IMR-90 (cell line): ENCODE results near the gene COG8. TPM values are rescaled to one million over a fixed set of nuclear protein-coding genes. Genes with fewer than 3 reads are reported as not detected.
A peak's percentile ranks its signal among the peaks of the same experiment; 100 is the strongest.

Experiments used
- ATAC-seq: fragments of 200-7000 bp; cut with Tn5 transposase; 2 replicates; pipeline ENCODE4 v1.9.1; 2020; ENCODE audit warnings: low read depth, mild to moderate bottlenecking, moderate library complexity
- BruUV-seq: library from RNA; stranded (reverse); fragments of 400-500 nt; replicated peaks from 2 replicates; lab custom pipeline; 2021; lab: Mats Ljungman, UMichigan
- CTCF ChIA-PET: fragments of 300-600 bp; formaldehyde crosslinking; extraction: SDS; loops from one replicate; lab custom pipeline; 2021; ENCODE audit warnings: antibody characterized with exemption; lab: Yijun Ruan, JAX
- POLR2A ChIA-PET: fragments of 300-600 bp; sonication (Branson Sonifier 250); formaldehyde crosslinking; loops from one replicate; lab custom pipeline; 2022; ENCODE audit warnings: antibody characterized with exemption; ENCODE audit not compliant: unreplicated experiment; lab: Charles Lee
- DNase-seq: peaks from one replicate; pipeline ENCODE4 v3.0.0; 2013
- H2AFZ ChIP-seq: replicated peaks from 2 replicates; pipeline ENCODE3; 2013; ENCODE audit warnings: low read length, mild to moderate bottlenecking; ENCODE audit not compliant: poor library complexity
- H2AK5ac ChIP-seq: 2 replicates; pipeline ENCODE4 v1.6.1; 2013; ENCODE audit warnings: low read depth, low read length, inconsistent platforms
- H2AK9ac ChIP-seq: replicated peaks from 2 replicates; pipeline ENCODE3; 2013; ENCODE audit warnings: mild to moderate bottlenecking, low read depth, low read length, moderate library complexity; ENCODE audit not compliant: poor library complexity
- H2BK120ac ChIP-seq: 2 replicates; pipeline ENCODE4 v1.6.1; 2013; ENCODE audit warnings: low read depth, low read length, inconsistent platforms
- H2BK15ac ChIP-seq: 3 replicates; pipeline ENCODE4 v1.6.1; 2013; ENCODE audit warnings: low read depth, low read length, inconsistent platforms
- H2BK20ac ChIP-seq: 2 replicates; pipeline ENCODE4 v1.6.1; 2013; ENCODE audit warnings: low read depth, mild to moderate bottlenecking, inconsistent platforms, low read length, moderate library complexity
- H2BK5ac ChIP-seq: 2 replicates; pipeline ENCODE4 v1.6.1; 2013; ENCODE audit warnings: mild to moderate bottlenecking, low read depth, low read length, inconsistent platforms; ENCODE audit not compliant: poor library complexity, severe bottlenecking
- H3K14ac ChIP-seq: replicated peaks from 2 replicates; pipeline ENCODE4 v1.6.1; 2013; ENCODE audit warnings: low read depth, low read length, inconsistent platforms
- H3K18ac ChIP-seq: 2 replicates; pipeline ENCODE4 v1.6.1; 2013; ENCODE audit warnings: low read depth, low read length, control low read depth
- H3K23ac ChIP-seq: 2 replicates; pipeline ENCODE4 v1.6.1; 2013; ENCODE audit warnings: low read depth, low read length, inconsistent platforms
- H3K27ac ChIP-seq: 2 replicates; pipeline ENCODE4 v1.5.1; 2013; ENCODE audit warnings: mild to moderate bottlenecking, control low read depth, low read length; ENCODE audit not compliant: insufficient read depth
- H3K27me3 ChIP-seq: 2 replicates; pipeline ENCODE4 v1.6.1; 2013; ENCODE audit warnings: low read length; ENCODE audit not compliant: control insufficient read depth, insufficient read depth
- H3K36me3 ChIP-seq: 2 replicates; pipeline ENCODE4 v1.6.1; 2013; ENCODE audit warnings: low read length, mixed read lengths; ENCODE audit not compliant: control insufficient read depth, insufficient read depth
- H3K4ac ChIP-seq: 2 replicates; pipeline ENCODE4 v1.6.1; 2013; ENCODE audit warnings: low read depth, low read length, inconsistent platforms
- H3K4me1 ChIP-seq: 2 replicates; pipeline ENCODE4 v1.6.1; 2013; ENCODE audit warnings: low read length, mixed read lengths; ENCODE audit not compliant: control insufficient read depth, insufficient read depth
- H3K4me2 ChIP-seq: 2 replicates; pipeline ENCODE4 v1.6.1; 2013; ENCODE audit warnings: low read depth, mild to moderate bottlenecking, control low read depth, low read length, moderate library complexity
- H3K4me3 ChIP-seq: 2 replicates; pipeline ENCODE4 v1.5.1; 2013; ENCODE audit warnings: low read depth, mild to moderate bottlenecking, control low read depth, low read length, moderate library complexity; ENCODE audit not compliant: insufficient read depth
- H3K56ac ChIP-seq: 2 replicates; pipeline ENCODE4 v1.6.1; 2013; ENCODE audit warnings: low read length, inconsistent platforms; ENCODE audit not compliant: insufficient read depth; ENCODE audit errors: extremely low read depth
- H3K79me1 ChIP-seq, 2 experiments: 2 replicates each; pipeline ENCODE4 v1.6.1; 2013; ENCODE audit warnings: low read length in 2 of 2, inconsistent platforms in 1 of 2, low read depth in 1 of 2
- H3K9ac ChIP-seq: 2 replicates; pipeline ENCODE4 v1.6.1; 2013; ENCODE audit warnings: low read depth, low read length, control low read depth
- H3K9me1 ChIP-seq: 2 replicates; pipeline ENCODE4 v1.6.1; 2013; ENCODE audit warnings: low read length, inconsistent platforms; ENCODE audit not compliant: insufficient read depth
- H3K9me3 ChIP-seq: 2 replicates; pipeline ENCODE4 v1.6.1; 2013; ENCODE audit warnings: low read length; ENCODE audit not compliant: control insufficient read depth, insufficient read depth
- H4K20me1 ChIP-seq: 2 replicates; pipeline ENCODE4 v1.6.1; 2013; ENCODE audit warnings: low read length, inconsistent platforms; ENCODE audit not compliant: insufficient read depth
- H4K5ac ChIP-seq: 2 replicates; pipeline ENCODE4 v1.6.1; 2013; ENCODE audit warnings: mild to moderate bottlenecking, low read depth, low read length, control low read depth
- H4K8ac ChIP-seq, 2 experiments: 2 replicates each; pipeline ENCODE4 v1.6.1; 2013; ENCODE audit warnings: low read depth in 2 of 2, low read length in 2 of 2, control low read depth in 1 of 2, inconsistent platforms in 1 of 2
- H4K91ac ChIP-seq: 2 replicates; pipeline ENCODE4 v1.6.1; 2013; ENCODE audit warnings: low read depth, low read length, inconsistent platforms; ENCODE audit not compliant: insufficient read depth
- POLR2A ChIP-seq: IDR thresholded peaks from 2 replicates; pipeline ENCODE4 v1.6.1; 2012; ENCODE audit warnings: mild to moderate bottlenecking, low read depth, low read length
- RAD21 ChIP-seq: IDR thresholded peaks from 2 replicates; pipeline ENCODE4 v1.6.1; 2012; ENCODE audit warnings: low read length, improper control_type of control experiment
- SMC3 ChIP-seq: fragments of 150-350 bp; IDR thresholded peaks from 2 replicates; pipeline ENCODE4 v1.6.1; 2016; ENCODE audit warnings: low read depth, mild to moderate bottlenecking, antibody characterized with exemption, low read length, moderate library complexity
- WGBS, 2 experiments: methylation state at CpG; one replicate each; pipeline versions ENCODE4 v1.1.5 to v1.1.7; 2013; ENCODE audit warnings: missing lambda C conversion rate in 2 of 2; ENCODE audit not compliant: insufficient read length in 1 of 2; ENCODE audit errors: extremely low coverage in 2 of 2; 5-methylcytosine and 5-hydroxymethylcytosine counted together
- dilution Hi-C: fragments of 300-500 bp; cut with HindIII; formaldehyde crosslinking; loops from one replicate; pipeline ENCODE4 v1.14.3; 2018; ENCODE audit warnings: low sequenced_read_pairs; ENCODE audit not compliant: unreplicated experiment
- in situ Hi-C: fragments of 300-500 bp; cut with MboI; formaldehyde crosslinking; loops from 3 replicates; pipeline ENCODE4 v1.14.3; 2019; ENCODE audit warnings: low sequenced_read_pairs, inconsistent platforms, mixed read lengths
- intact Hi-C: fragments of 100-400 bp; cut with micrococcal nuclease; formaldehyde crosslinking; loops from 2 replicates; pipeline ENCODE4 v1.10.0; 2022
- polyA plus RNA-seq, 3 experiments: library from polyadenylated mRNA; depleted of rRNA; stranded (reverse); fragments of >200 nt; gene quantifications; 2 replicates each; pipeline ENCODE4 v1.2.3, GENCODE V29; 2012; ENCODE audit warnings: low replicate concordance in 1 of 3
- total RNA-seq: library from RNA; depleted of rRNA; stranded (reverse); fragments of >200 nt; gene quantifications from 2 replicates; pipeline ENCODE4 v1.2.3, GENCODE V29; 2012
- TF ChIP-seq, protein P1 (sequence below): conservative IDR thresholded peaks from 2 replicates; pipeline ENCODE4 v1.5.1; 2012; ENCODE audit warnings: mild to moderate bottlenecking, low read depth, low read length, improper control_type of control experiment

COG8 gene
- total and polyA plus RNA-seq, 2 of the 4 experiments (the other 2 are of a cell fraction), result 23.4 to 26.2 TPM

GRCh38 chr16:69350536-69351133 lies 11.3 kb upstream of the COG8 start:
- no peak for DNase-seq
- no peak overlapping the region for H3K9ac ChIP-seq

More at GRCh38 chr16:69350536-69351133, 11.3 kb upstream of the COG8 start:
- H3K56ac ChIP-seq, result no peak overlapping the region
- peak; percentile 42 for ATAC-seq
- H3K9me1 ChIP-seq, result peaks cover 3% of the 10 kb centered on the region; the same call in 1 of the 2 replicates
- H2BK120ac ChIP-seq, result no peak overlapping the region
- no peak overlapping the region for H3K27ac ChIP-seq
- no peak overlapping the region for H2BK20ac ChIP-seq
- CTCF ChIA-PET, result no interaction called here
- H3K36me3 ChIP-seq, result peaks cover 5% of the 10 kb centered on the region
- no peak overlapping the region for H2AK5ac ChIP-seq
- in situ Hi-C loops (no loop called here), dilution Hi-C loops (no loop called here), intact Hi-C loops (no loop called here)
- H3K4ac ChIP-seq, result no peak overlapping the region
- H2BK15ac ChIP-seq, result no peak overlapping the region
- H3K9me3 ChIP-seq, result no peaks in the 10 kb centered on the region
- no peak overlapping the region for H3K4me2 ChIP-seq
- H3K4me3 ChIP-seq, result no peak overlapping the region
- no peak overlapping the region for H3K18ac ChIP-seq
- H4K20me1 ChIP-seq, result no peaks in the 10 kb centered on the region
- H2AFZ ChIP-seq, result no peak overlapping the region
- no peak overlapping the region; the same call in 1 of the 2 replicates for H3K23ac ChIP-seq
- POLR2A ChIA-PET, result no interaction called here
- no peak overlapping the region for H2AK9ac ChIP-seq
- no peaks in the 10 kb centered on the region for H3K27me3 ChIP-seq
- no peak overlapping the region for H4K5ac ChIP-seq
- no peak overlapping the region for H3K14ac ChIP-seq
- peaks cover 2% of the 10 kb centered on the region; the same call in 1 of the 2 replicates for H3K4me1 ChIP-seq
- H2BK5ac ChIP-seq, result no peak overlapping the region
- BruUV-seq, result no TSS peak
- H4K91ac ChIP-seq, result no peak overlapping the region
- WGBS, 2 experiments, result no CpG with 5 or more reads among the region's 6 CpGs
- 0 out of 4 replicates have a peak, but pooled peaks cover 0 to 4% of the 10 kb centered on the region in 2 experiments for H3K79me1 ChIP-seq
- H4K8ac ChIP-seq, result no peak overlapping the region
- TF ChIP-seq POLR2A, result no peak
- no peak for TF ChIP-seq RAD21
- TF ChIP-seq SMC3, result no peak
- TF ChIP-seq, protein P1, sequence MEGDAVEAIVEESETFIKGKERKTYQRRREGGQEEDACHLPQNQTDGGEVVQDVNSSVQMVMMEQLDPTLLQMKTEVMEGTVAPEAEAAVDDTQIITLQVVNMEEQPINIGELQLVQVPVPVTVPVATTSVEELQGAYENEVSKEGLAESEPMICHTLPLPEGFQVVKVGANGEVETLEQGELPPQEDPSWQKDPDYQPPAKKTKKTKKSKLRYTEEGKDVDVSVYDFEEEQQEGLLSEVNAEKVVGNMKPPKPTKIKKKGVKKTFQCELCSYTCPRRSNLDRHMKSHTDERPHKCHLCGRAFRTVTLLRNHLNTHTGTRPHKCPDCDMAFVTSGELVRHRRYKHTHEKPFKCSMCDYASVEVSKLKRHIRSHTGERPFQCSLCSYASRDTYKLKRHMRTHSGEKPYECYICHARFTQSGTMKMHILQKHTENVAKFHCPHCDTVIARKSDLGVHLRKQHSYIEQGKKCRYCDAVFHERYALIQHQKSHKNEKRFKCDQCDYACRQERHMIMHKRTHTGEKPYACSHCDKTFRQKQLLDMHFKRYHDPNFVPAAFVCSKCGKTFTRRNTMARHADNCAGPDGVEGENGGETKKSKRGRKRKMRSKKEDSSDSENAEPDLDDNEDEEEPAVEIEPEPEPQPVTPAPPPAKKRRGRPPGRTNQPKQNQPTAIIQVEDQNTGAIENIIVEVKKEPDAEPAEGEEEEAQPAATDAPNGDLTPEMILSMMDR, result no peak
